H1 (cell line): ENCODE results near the gene RABL2B. TPM values are rescaled to one million over a fixed set of nuclear protein-coding genes. Genes with fewer than 3 reads are reported as not detected.
"Not testable (repeated sequence)": the region's sequence is repeated elsewhere in the genome, so short reads cannot be mapped to it uniquely, and the experiment has no call there.

ENCODE experiments used
- CTCF ChIA-PET: fragments of 300-600 bp; sonication (Branson Sonifier 250); formaldehyde crosslinking; loops from one replicate; lab custom pipeline; 2021; ENCODE audit not compliant: partially characterized antibody; lab: Charles Lee
- POLR2A ChIA-PET: fragments of 300-600 bp; sonication (Branson Sonifier 250); formaldehyde crosslinking; loops from one replicate; lab custom pipeline; 2021; ENCODE audit warnings: inconsistent platforms; ENCODE audit not compliant: partially characterized antibody; lab: Charles Lee
- DNase-seq, 2 experiments: peaks; one replicate each; pipeline versions ENCODE4 v3.0.0 to v3.0.0-alpha.2; 2010 to 2022; ENCODE audit warnings: low spot score in 2 of 2, low read depth in 1 of 2, mixed read lengths in 1 of 2
- FAIRE-seq: peaks from 2 replicates; lab custom pipeline; 2011; peaks lifted over from hg19 to GRCh38; lab: Jason Lieb, UNC
- H2AFZ ChIP-seq: 2 replicates; pipeline ENCODE4 v1.8.1; 2012; ENCODE audit warnings: low read length, inconsistent platforms
- H2AK5ac ChIP-seq: 2 replicates; pipeline ENCODE4 v1.6.1; 2013; ENCODE audit warnings: low read depth, low read length
- H2BK120ac ChIP-seq: replicated peaks from 2 replicates; pipeline ENCODE3; 2013; ENCODE audit warnings: low read depth, low read length, inconsistent platforms
- H2BK12ac ChIP-seq: 2 replicates; pipeline ENCODE4 v1.6.1; 2013; ENCODE audit warnings: low read depth, low read length
- H2BK15ac ChIP-seq: 2 replicates; pipeline ENCODE4 v1.6.1; 2013; ENCODE audit warnings: low read length
- H2BK20ac ChIP-seq: 2 replicates; pipeline ENCODE4 v1.6.1; 2013; ENCODE audit warnings: low read length
- H2BK5ac ChIP-seq: 2 replicates; pipeline ENCODE4 v1.6.1; 2013; ENCODE audit warnings: low read depth, low read length
- H3K14ac ChIP-seq: 2 replicates; pipeline ENCODE4 v1.6.1; 2013; ENCODE audit warnings: inconsistent platforms; ENCODE audit not compliant: insufficient read length
- H3K18ac ChIP-seq: 2 replicates; pipeline ENCODE4 v1.6.1; 2013; ENCODE audit warnings: low read length; ENCODE audit errors: extremely low read depth
- H3K23ac ChIP-seq: 2 replicates; pipeline ENCODE4 v1.6.1; 2013; ENCODE audit warnings: inconsistent platforms; ENCODE audit not compliant: insufficient read length
- H3K23me2 ChIP-seq: 2 replicates; pipeline ENCODE4 v1.6.1; 2013; ENCODE audit warnings: low read depth, low read length
- H3K27ac ChIP-seq: 2 replicates; pipeline ENCODE4 v1.6.1; 2011; ENCODE audit warnings: low read depth, low read length, inconsistent platforms
- H3K27me3 ChIP-seq, 4 experiments: replicated peaks in 1 of 4; 1 replicate in 1 of 4; 2 replicates in 3 of 4; pipeline versions ENCODE4 v1.6.1 to v1.8.1; 2011 to 2013; ENCODE audit warnings: low read length in 3 of 4, mild to moderate bottlenecking in 3 of 4, inconsistent platforms in 2 of 4, mixed read lengths in 2 of 4, moderate library complexity in 1 of 4; ENCODE audit not compliant: control insufficient read depth in 3 of 4, insufficient read depth in 3 of 4; ENCODE audit errors: extremely low read depth in 1 of 4
- H3K36me3 ChIP-seq, 4 experiments: 2 replicates each; pipeline versions ENCODE4 v1.6.1 to v1.8.1; 2011 to 2013; ENCODE audit warnings: mild to moderate bottlenecking in 4 of 4, low read length in 3 of 4, moderate library complexity in 2 of 4, control low read depth in 1 of 4, inconsistent platforms in 1 of 4; ENCODE audit not compliant: insufficient read depth in 4 of 4, control insufficient read depth in 2 of 4
- H3K4ac ChIP-seq: replicated peaks from 2 replicates; pipeline ENCODE3; 2013; ENCODE audit warnings: low read length, low read depth, mixed read lengths, inconsistent platforms; ENCODE audit not compliant: insufficient read length
- H3K4me1 ChIP-seq, 4 experiments: replicated peaks in 1 of 4; 1 replicate in 1 of 4; 2 replicates in 3 of 4; pipeline versions ENCODE4 v1.6.1 to v1.8.1; 2011 to 2013; ENCODE audit warnings: low read length in 3 of 4, inconsistent platforms in 2 of 4, mixed read lengths in 1 of 4; ENCODE audit not compliant: insufficient read depth in 4 of 4, control insufficient read depth in 3 of 4
- H3K4me2 ChIP-seq, 2 experiments: 2 replicates each; pipeline versions ENCODE4 v1.6.1 to v1.8.1; 2011 to 2013; ENCODE audit warnings: low read depth in 2 of 2, low read length in 2 of 2, control low read depth in 1 of 2, inconsistent platforms in 1 of 2, mild to moderate bottlenecking in 1 of 2; ENCODE audit not compliant: insufficient read depth in 1 of 2
- H3K4me3 ChIP-seq, 4 experiments: fragments of 200-600, 300-600 bp in 1 of 4; sonication (generic), shearing (Covaris generic), sonication (Bioruptor Twin) in 1 of 4; 2 replicates each; pipeline versions ENCODE4 v1.5.1 to v1.8.1; 2011 to 2016; ENCODE audit warnings: low read length in 4 of 4, low read depth in 3 of 4, control low read depth in 2 of 4, inconsistent platforms in 2 of 4, mild to moderate bottlenecking in 2 of 4, mixed read lengths in 1 of 4, moderate library complexity in 1 of 4; ENCODE audit not compliant: insufficient read depth in 2 of 4; ENCODE audit errors: extremely low read depth in 1 of 4
- H3K56ac ChIP-seq: replicated peaks from 2 replicates; pipeline ENCODE3; 2013; ENCODE audit warnings: low read depth, mild to moderate bottlenecking, mixed read lengths, low read length, inconsistent platforms; ENCODE audit not compliant: insufficient read length
- H3K79me1 ChIP-seq: 2 replicates; pipeline ENCODE4 v1.6.1; 2013; ENCODE audit warnings: low read depth, low read length, control low read depth
- H3K79me2 ChIP-seq, 2 experiments: 2 replicates each; pipeline versions ENCODE4 v1.6.1 to v1.8.1; 2012 to 2013; ENCODE audit warnings: low read length in 2 of 2, mild to moderate bottlenecking in 2 of 2, inconsistent platforms in 1 of 2; ENCODE audit not compliant: insufficient read depth in 2 of 2, control insufficient read depth in 1 of 2
- H3K9ac ChIP-seq, 4 experiments: replicated peaks in 1 of 4; 1 replicate in 1 of 4; 2 replicates in 3 of 4; pipeline versions ENCODE4 v1.6.1 to v1.8.1; 2011 to 2013; ENCODE audit warnings: low read depth in 3 of 4, low read length in 3 of 4, control low read depth in 2 of 4, mild to moderate bottlenecking in 2 of 4, moderate library complexity in 2 of 4, inconsistent platforms in 1 of 4; ENCODE audit errors: extremely low read depth in 1 of 4
- H3K9me3 ChIP-seq, 2 experiments: 2 replicates each; pipeline versions ENCODE4 v1.6.1 to v1.8.1; 2012 to 2013; ENCODE audit warnings: mild to moderate bottlenecking in 2 of 2, moderate library complexity in 2 of 2, control low read depth in 1 of 2, inconsistent platforms in 1 of 2, low read depth in 1 of 2, low read length in 1 of 2, mixed read lengths in 1 of 2; ENCODE audit not compliant: insufficient read depth in 2 of 2
- H4K20me1 ChIP-seq, 2 experiments: replicated peaks in 1 of 2; 2 replicates each; pipeline versions ENCODE3 to v1.8.1; 2011 to 2013; ENCODE audit warnings: inconsistent platforms in 2 of 2, low read length in 2 of 2, mild to moderate bottlenecking in 1 of 2; ENCODE audit not compliant: insufficient read depth in 2 of 2, control insufficient read depth in 1 of 2
- H4K5ac ChIP-seq: 2 replicates; pipeline ENCODE4 v1.6.1; 2013; ENCODE audit warnings: low read length, low read depth, mixed read lengths, inconsistent platforms; ENCODE audit not compliant: insufficient read length
- H4K8ac ChIP-seq: 2 replicates; pipeline ENCODE4 v1.8.0; 2013; ENCODE audit warnings: mild to moderate bottlenecking, moderate library complexity, low read length, inconsistent platforms; ENCODE audit not compliant: insufficient read depth; ENCODE audit errors: extremely low read depth
- H4K91ac ChIP-seq: replicated peaks from 2 replicates; pipeline ENCODE3; 2013; ENCODE audit warnings: low read length, mixed read lengths, inconsistent platforms; ENCODE audit not compliant: insufficient read length
- WGBS, 2 experiments: shearing (Covaris generic) in 1 of 2; methylation state at CpG; one replicate each; pipeline versions ENCODE4 v1.1.6 to v1.1.7; 2013 to 2015; ENCODE audit warnings: low lambda C conversion rate in 2 of 2, mixed read lengths in 2 of 2, inconsistent platforms in 1 of 2, low coverage in 1 of 2, missing lambda C conversion rate in 1 of 2; ENCODE audit not compliant: insufficient replicate concordance in 2 of 2, insufficient coverage in 1 of 2, insufficient read length in 1 of 2; ENCODE audit errors: extremely low coverage in 1 of 2, missing lambda C conversion rate in 1 of 2; 5-methylcytosine and 5-hydroxymethylcytosine counted together
- polyA plus RNA-seq, 7 experiments: library from polyadenylated mRNA; depleted of rRNA in 3 of 7; stranded (reverse) in 5 of 7; unstranded in 2 of 7; fragments of >200 nt in 5 of 7; fragments of 200-250 nt in 2 of 7; gene quantifications; 1 replicate in 5 of 7; 2 replicates in 1 of 7; 4 replicates in 1 of 7; pipeline versions ENCODE4 v1.2.1 to v1.2.3, GENCODE V29; 2011 to 2013; ENCODE audit warnings: missing spikeins in 2 of 7, mixed read lengths in 2 of 7
- total RNA-seq: library from RNA; stranded (reverse); fragmentation: NEBNext Ultra II Directional; extraction: Animal tissue kit (Norgen Biotek cat#: 25700); gene quantifications from 2 replicates; pipeline ENCODE4 v1.2.1, GENCODE V29; 2021

The RABL2B gene
- total and polyA plus RNA-seq, 2 of the 8 experiments (the other 6 are each of a cell fraction or from before 2014, with no cell fraction given): 16.2 to 26.5 TPM

DNA sequence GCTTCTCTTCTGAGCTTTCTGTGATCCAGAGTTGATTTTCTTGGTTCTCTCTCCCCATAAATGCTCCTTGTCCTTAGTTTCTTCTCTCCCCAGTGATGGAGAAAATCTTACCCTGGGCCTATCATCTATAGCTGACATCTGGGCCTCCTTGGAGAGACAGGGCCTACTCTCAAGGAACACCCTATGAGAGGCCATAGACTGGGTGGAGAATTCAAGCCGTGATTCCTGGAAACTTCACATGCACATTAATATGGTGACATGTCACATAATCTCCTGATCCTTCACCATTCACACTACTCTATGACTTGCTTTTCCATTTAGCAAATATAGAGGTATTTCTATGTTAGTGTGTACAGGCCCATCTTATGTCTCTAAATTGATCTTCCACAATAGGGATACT lies 35.9 kb downstream of the RABL2B start:
- CTCF ChIA-PET: interaction anchor here (1.7 kb wide), 1 partner anchor 16 kb away, joined by 5 read pairs; no protein-coding TSS in a partner anchor
- H4K5ac ChIP-seq, H3K9ac ChIP-seq: not testable (repeated sequence)

GRCh38 chr22:50744424-50744823 lies 39.0 kb downstream of the RABL2B start:
- H2BK15ac ChIP-seq, H3K4me3 ChIP-seq, H3K56ac ChIP-seq, H3K18ac ChIP-seq, H2BK120ac ChIP-seq, H4K91ac ChIP-seq, CTCF ChIA-PET, DNase-seq, H3K4me1 ChIP-seq, POLR2A ChIA-PET, H2AFZ ChIP-seq, H3K9me3 ChIP-seq, H2BK20ac ChIP-seq, H3K23ac ChIP-seq, H4K8ac ChIP-seq, H3K14ac ChIP-seq, H3K23me2 ChIP-seq, FAIRE-seq, H3K79me1 ChIP-seq, H3K9ac ChIP-seq, H2BK12ac ChIP-seq, H3K4ac ChIP-seq, H3K27ac ChIP-seq, H3K27me3 ChIP-seq, H3K4me2 ChIP-seq, H3K36me3 ChIP-seq, H2BK5ac ChIP-seq, H2AK5ac ChIP-seq, H4K5ac ChIP-seq, H3K79me2 ChIP-seq, H4K20me1 ChIP-seq: not testable (repeated sequence)
- WGBS, 2 experiments: 83% methylated on average over 4 of the region's 12 CpGs; no CpG with 5 or more reads in 1 of the 2 experiments

More for the DNA sequence above, 35.9 kb downstream of the RABL2B start:
- H3K56ac ChIP-seq, H3K79me2 ChIP-seq, H3K27me3 ChIP-seq, H3K79me1 ChIP-seq, H3K4ac ChIP-seq, H2BK20ac ChIP-seq, H2BK120ac ChIP-seq, H4K91ac ChIP-seq, H3K27ac ChIP-seq, H3K9me3 ChIP-seq, H2BK12ac ChIP-seq, H3K4me3 ChIP-seq, POLR2A ChIA-PET, H3K4me1 ChIP-seq, H3K23ac ChIP-seq, H3K36me3 ChIP-seq, H4K20me1 ChIP-seq, H2AK5ac ChIP-seq, H4K8ac ChIP-seq, H2AFZ ChIP-seq, H2BK15ac ChIP-seq, H3K4me2 ChIP-seq, DNase-seq, H2BK5ac ChIP-seq, H3K14ac ChIP-seq, H3K18ac ChIP-seq, FAIRE-seq, H3K23me2 ChIP-seq: not testable (repeated sequence)
- 82% methylated on average over 1 of the region's 1 CpG; no CpG with 5 or more reads in 1 of the 2 experiments for WGBS, 2 experiments
